OCI-LY7 (cell line): Measurements from ENCODE around the gene NUB1. TPM values are rescaled to one million over a fixed set of nuclear protein-coding genes. Genes with fewer than 3 reads are reported as not detected.

Source experiments
- BruUV-seq: library from RNA; stranded (reverse); fragments of 400-500 nt; replicated peaks from 2 replicates; lab custom pipeline; 2021; lab: Mats Ljungman, UMichigan
- CTCF ChIA-PET: fragments of 300-600 bp; sonication (Branson Sonifier 250); formaldehyde crosslinking; loops from one replicate; lab custom pipeline; 2022; ENCODE audit warnings: antibody characterized with exemption; ENCODE audit not compliant: unreplicated experiment; lab: Charles Lee
- POLR2A ChIA-PET: fragments of 300-600 bp; sonication (Branson Sonifier 250); formaldehyde crosslinking; loops from one replicate; lab custom pipeline; 2022; ENCODE audit warnings: antibody characterized with exemption; lab: Charles Lee
- DNase-seq: peaks from one replicate; pipeline ENCODE4 v3.0.0-alpha.2; 2015; ENCODE audit warnings: low spot score
- H2AFZ ChIP-seq: fragments of 200-600 bp; sonication (generic), shearing (Covaris generic); 2 replicates; pipeline ENCODE4 v1.6.1; 2014; ENCODE audit warnings: mild to moderate bottlenecking, antibody characterized with exemption, low read length, moderate library complexity
- H3K27ac ChIP-seq: fragments of 200-600 bp; sonication (generic); 2 replicates; pipeline ENCODE4 v1.5.1; 2014; ENCODE audit warnings: mixed run types, low read depth, mild to moderate bottlenecking, moderate library complexity, low read length, inconsistent platforms; ENCODE audit not compliant: poor library complexity, severe bottlenecking
- H3K36me3 ChIP-seq: fragments of 200-600 bp; sonication (generic); 2 replicates; pipeline ENCODE4 v1.6.1; 2014; ENCODE audit warnings: mild to moderate bottlenecking, antibody characterized with exemption, low read length, moderate library complexity, mixed read lengths; ENCODE audit not compliant: insufficient read depth
- H3K4me1 ChIP-seq: fragments of 200-600 bp; sonication (generic); 2 replicates; pipeline ENCODE4 v1.5.1; 2014; ENCODE audit warnings: mild to moderate bottlenecking, low read length; ENCODE audit not compliant: insufficient read depth, poor library complexity, severe bottlenecking
- H3K4me2 ChIP-seq: fragments of 200-600 bp; sonication (generic); 2 replicates; pipeline ENCODE4 v1.6.1; 2014; ENCODE audit warnings: mild to moderate bottlenecking, low read length
- H3K4me3 ChIP-seq: fragments of 200-600 bp; sonication (generic); 2 replicates; pipeline ENCODE4 v1.5.1; 2014; ENCODE audit warnings: mild to moderate bottlenecking, low read depth, low read length; ENCODE audit not compliant: poor library complexity, severe bottlenecking
- H3K79me2 ChIP-seq: fragments of 200-600 bp; sonication (generic); 2 replicates; pipeline ENCODE4 v1.6.1; 2016; ENCODE audit warnings: low read depth, mild to moderate bottlenecking, low read length, moderate library complexity, mixed read lengths; ENCODE audit not compliant: insufficient read depth
- H3K9me2 ChIP-seq: fragments of 200-600 bp; sonication (generic); 2 replicates; pipeline ENCODE4 v1.6.1; 2016; ENCODE audit warnings: mild to moderate bottlenecking, low read length, mixed read lengths; ENCODE audit not compliant: insufficient read depth
- H3K9me3 ChIP-seq: fragments of 200-600 bp; sonication (generic); 2 replicates; pipeline ENCODE4 v1.6.1; 2014; ENCODE audit warnings: mild to moderate bottlenecking, mixed run types, low read length, mixed read lengths
- H4K20me1 ChIP-seq: fragments of 200-600 bp; sonication (generic); 2 replicates; pipeline ENCODE4 v1.6.1; 2014; ENCODE audit warnings: mild to moderate bottlenecking, antibody characterized with exemption, low read length, moderate library complexity, mixed read lengths; ENCODE audit not compliant: insufficient read depth
- CTCF ChIP-seq: fragments of 200-600 bp; sonication (generic); conservative IDR thresholded peaks from 2 replicates; pipeline ENCODE4 v1.5.1; 2014; ENCODE audit warnings: mild to moderate bottlenecking, antibody characterized with exemption, low read length, moderate library complexity, mixed read lengths
- EZH2phosphoT487 ChIP-seq: fragments of 200-600 bp; sonication (generic); IDR thresholded peaks from 2 replicates; pipeline ENCODE4 v1.6.1; 2018; ENCODE audit warnings: low read depth, borderline replicate concordance, mild to moderate bottlenecking, mixed run types, antibody characterized with exemption, low read length, moderate library complexity, mixed read lengths
- intact Hi-C: fragments of 100-400 bp; cut with micrococcal nuclease; formaldehyde crosslinking; loops from one replicate; pipeline ENCODE4 v1.10.0; 2022; ENCODE audit not compliant: unreplicated experiment
- total RNA-seq, 2 experiments: library from RNA; depleted of rRNA in 1 of 2; stranded (reverse); fragments of >200 nt in 1 of 2; shearing (Covaris generic) in 1 of 2; gene quantifications; 2 replicates each; pipeline ENCODE4 v1.2.3, GENCODE V29; 2014 to 2022

Gene NUB1
- total RNA-seq, 2 experiments from 2014 or later, result 44.1 to 50.7 TPM

DNA sequence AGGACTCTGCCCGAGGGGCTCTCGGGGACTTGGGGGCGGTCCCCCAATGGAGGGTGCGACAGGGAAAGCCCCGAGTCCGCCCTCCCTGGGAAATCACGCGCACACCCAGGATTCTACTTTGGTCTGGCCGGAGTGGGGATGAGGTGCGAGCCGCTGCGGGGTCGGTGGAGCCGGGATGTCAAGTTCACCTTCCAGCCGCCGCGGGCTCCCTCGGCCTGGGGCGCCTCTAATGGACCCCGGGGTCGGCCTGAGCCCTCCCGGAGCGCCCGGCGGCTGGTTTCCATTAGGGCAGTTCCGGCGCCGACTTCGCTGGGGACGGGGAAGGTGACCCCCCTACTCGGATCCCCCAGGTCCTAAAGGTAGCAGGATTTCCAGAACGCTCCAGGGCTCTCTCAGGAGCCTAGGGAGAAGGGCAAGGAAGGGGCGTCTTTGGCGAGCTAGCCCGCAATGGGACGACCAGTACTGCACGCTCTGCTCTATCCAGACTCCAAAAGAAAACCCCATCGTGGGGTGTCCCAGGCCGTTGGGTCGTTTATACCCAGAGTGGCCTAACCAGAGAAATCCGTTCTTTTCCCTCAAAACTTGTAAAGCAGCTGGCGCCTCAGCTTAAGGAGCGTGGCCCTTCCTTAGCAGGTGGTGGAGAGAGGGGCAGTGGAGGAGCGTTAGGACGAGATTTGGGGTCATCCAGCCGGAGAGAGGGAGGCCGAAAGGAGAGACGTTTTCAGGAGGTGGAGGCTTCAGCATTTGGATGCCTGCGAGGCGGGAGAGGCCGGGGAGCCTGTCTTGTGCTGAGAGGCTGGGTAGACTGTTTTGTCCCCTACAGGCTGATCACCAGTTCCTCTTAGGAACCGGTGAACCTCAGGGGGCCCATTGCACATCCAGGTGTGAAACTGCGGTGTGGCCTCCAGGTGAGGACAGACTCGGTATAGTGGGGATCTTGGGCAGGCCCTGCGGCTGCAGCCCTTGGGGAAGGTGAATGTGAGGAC is 69.1 kb downstream of the NUB1 start:
- Histone ChIP-seq H3K9me3 (no peaks in the 10 kb centered on the region), H3K4me3 (no peak overlapping the region), H3K27ac (no peak overlapping the region), H3K36me3 (no peaks in the 10 kb centered on the region), H3K79me2 (no peaks in the 10 kb centered on the region), H4K20me1 (no peaks in the 10 kb centered on the region), H3K9me2 (no peaks in the 10 kb centered on the region), H3K4me2 (no peak overlapping the region), H3K4me1 (no peaks in the 10 kb centered on the region), H2AFZ (no peak overlapping the region)
- DNase-seq, result no peak
- TF ChIP-seq CTCF (no peak), EZH2phosphoT487 (no peak)
- BruUV-seq, result no TSS peak
- ChIA-PET POLR2A (no interaction called here), CTCF (no interaction called here)
- intact Hi-C loops, result no loop called here

GRCh38 chr7:151411551-151411950 is 69.9 kb downstream of the NUB1 start:
- no peak for TF ChIP-seq EZH2phosphoT487
- 0 out of 2 replicates have a peak, but pooled peaks have one; percentile 30 for TF ChIP-seq CTCF
- Histone ChIP-seq H3K4me2 (no peak overlapping the region), H3K4me3 (no peak overlapping the region), H3K79me2 (no peaks in the 10 kb centered on the region), H3K9me3 (no peaks in the 10 kb centered on the region), H3K4me1 (no peaks in the 10 kb centered on the region), H3K9me2 (no peaks in the 10 kb centered on the region), H3K27ac (no peak overlapping the region), H4K20me1 (no peaks in the 10 kb centered on the region), H2AFZ (no peak overlapping the region), H3K36me3 (no peaks in the 10 kb centered on the region)
- POLR2A ChIA-PET, result interaction anchor here (0.6 kb wide), 1 partner anchor 169 kb away, joined by 3 read pairs; no protein-coding TSS in a partner anchor
- intact Hi-C loops, result no loop called here
- peak; percentile 45 for DNase-seq
- no TSS peak for BruUV-seq
- CTCF ChIA-PET, result no interaction called here

GRCh38 chr7:151412318-151412717 is 70.7 kb downstream of the NUB1 start:
- Histone ChIP-seq H2AFZ (no peak overlapping the region), H3K9me3 (no peaks in the 10 kb centered on the region), H3K9me2 (no peaks in the 10 kb centered on the region), H4K20me1 (no peaks in the 10 kb centered on the region), H3K36me3 (no peaks in the 10 kb centered on the region), H3K4me2 (no peak overlapping the region), H3K4me3 (no peak overlapping the region), H3K4me1 (no peaks in the 10 kb centered on the region), H3K79me2 (no peaks in the 10 kb centered on the region), H3K27ac (no peak overlapping the region)
- TF ChIP-seq EZH2phosphoT487, result no peak
- no peak for TF ChIP-seq CTCF
- intact Hi-C loops, result no loop called here
- DNase-seq, result no peak
- CTCF ChIA-PET, result no interaction called here
- BruUV-seq, result no TSS peak
- POLR2A ChIA-PET, result interaction anchor here (0.6 kb wide), 1 partner anchor 170 kb away, joined by 3 read pairs; no protein-coding TSS in a partner anchor
